Occipital lobe (tissue), 2 donors: Measurements from ENCODE around the gene PEAK1. TPM values are rescaled to one million over a fixed set of nuclear protein-coding genes. Genes with fewer than 3 reads are reported as not detected.

ENCODE experiments used
- DNase-seq: peaks from one replicate; lab custom pipeline; 2025; lab: John Stamatoyannopoulos, UW
- total RNA-seq: library from RNA; depleted of rRNA; stranded (reverse); fragments of >200 nt; gene quantifications from one replicate; pipeline ENCODE4 v1.2.3, GENCODE V29; 2014

Gene PEAK1
- total RNA-seq, 1 donor from 2014 or later: 25.4 TPM

DNA sequence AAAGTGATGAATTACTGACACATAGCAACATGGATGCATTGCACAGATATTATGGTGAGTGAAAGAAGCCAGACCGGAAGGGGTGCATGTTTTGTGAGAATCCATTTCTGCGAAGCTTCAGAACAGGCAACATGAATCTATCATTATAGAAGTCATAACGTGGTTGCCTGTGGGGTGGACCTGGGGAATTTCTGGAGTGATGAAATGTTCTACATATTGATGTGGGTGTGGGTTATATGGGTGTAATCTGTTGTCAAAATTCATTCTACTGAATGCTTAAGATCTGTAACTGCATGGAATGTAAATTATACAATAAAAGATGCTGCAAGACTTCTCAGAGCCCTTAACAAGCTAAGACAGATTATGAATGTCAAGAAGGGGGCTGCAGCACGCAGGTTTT lies 323.8 kb downstream of the PEAK1 start:
- DNase-seq: no peak

- no peak for DNase-seq
Measured at GRCh38 chr15:77094397-77095030, 325.4 kb downstream of the PEAK1 start.

GRCh38 chr15:77093436-77093835 lies 326.5 kb downstream of the PEAK1 start:
- no peak for DNase-seq

GRCh38 chr15:77091097-77091496 lies 328.8 kb downstream of the PEAK1 start:
- DNase-seq: no peak

DNA sequence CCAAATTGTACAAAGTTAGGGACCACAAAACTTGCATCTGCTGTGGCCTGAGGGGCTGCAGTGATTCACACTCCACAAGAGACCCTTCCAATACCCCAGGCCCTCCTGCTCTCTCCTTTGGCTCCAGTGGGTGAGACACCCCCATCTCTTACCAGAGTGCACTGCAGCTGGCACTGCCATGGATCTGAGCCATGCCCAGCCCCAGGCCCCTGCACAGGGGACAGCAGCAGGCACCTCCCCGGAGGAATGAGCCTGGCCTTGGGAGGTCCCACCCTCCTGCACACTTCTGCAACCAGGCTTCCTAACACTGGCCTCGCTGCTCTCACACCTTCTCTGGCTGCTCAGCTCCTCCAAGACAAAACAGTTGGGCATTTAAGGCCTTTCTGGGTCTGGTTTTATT lies 332.7 kb downstream of the PEAK1 start:
- no peak for DNase-seq

- DNase-seq: no peak
Measured at GRCh38 chr15:77085297-77085696, 334.6 kb downstream of the PEAK1 start.

- DNase-seq: no peak
Measured at GRCh38 chr15:77084436-77084835, 335.5 kb downstream of the PEAK1 start.

DNA sequence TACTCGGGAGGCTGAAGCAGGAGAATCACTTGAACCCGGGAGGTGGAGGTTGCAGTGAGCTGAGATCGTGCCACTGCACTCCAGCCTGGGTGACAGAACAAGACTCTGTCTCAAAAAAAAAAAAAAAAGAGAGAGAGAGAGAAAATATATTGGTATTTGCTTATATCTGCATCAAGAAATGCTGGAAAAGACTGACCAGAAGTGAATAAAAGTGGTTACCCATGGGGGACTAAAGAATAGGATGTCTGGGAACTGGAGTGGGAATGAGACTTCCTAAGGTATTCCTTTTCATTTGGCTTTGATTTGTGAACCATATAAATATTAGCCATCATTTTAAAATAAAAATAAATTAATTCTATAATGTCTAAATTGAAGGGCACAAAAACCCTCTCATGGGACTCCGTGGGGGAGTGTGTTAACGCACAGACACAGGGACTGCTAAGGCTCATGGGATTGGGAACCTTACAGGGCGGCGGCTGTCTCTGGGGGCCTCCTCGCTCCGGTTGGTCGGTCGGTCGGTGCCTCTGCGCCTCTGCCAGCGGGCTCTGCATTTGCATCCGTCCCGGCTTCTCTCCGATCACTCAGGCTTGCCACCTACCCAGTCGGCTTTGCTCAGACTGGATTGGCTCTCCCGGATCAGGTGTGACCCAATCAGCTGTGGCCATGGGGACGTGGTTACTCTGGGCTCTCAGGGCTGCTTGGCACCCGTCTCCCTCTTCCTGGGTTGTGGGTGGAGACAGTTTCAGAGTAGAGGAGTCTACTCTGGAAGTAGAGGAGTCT lies 336.3 kb downstream of the PEAK1 start:
- peak; percentile 89 for DNase-seq

- DNase-seq: no peak
Measured at GRCh38 chr15:77081971-77082370, 337.9 kb downstream of the PEAK1 start.

DNA sequence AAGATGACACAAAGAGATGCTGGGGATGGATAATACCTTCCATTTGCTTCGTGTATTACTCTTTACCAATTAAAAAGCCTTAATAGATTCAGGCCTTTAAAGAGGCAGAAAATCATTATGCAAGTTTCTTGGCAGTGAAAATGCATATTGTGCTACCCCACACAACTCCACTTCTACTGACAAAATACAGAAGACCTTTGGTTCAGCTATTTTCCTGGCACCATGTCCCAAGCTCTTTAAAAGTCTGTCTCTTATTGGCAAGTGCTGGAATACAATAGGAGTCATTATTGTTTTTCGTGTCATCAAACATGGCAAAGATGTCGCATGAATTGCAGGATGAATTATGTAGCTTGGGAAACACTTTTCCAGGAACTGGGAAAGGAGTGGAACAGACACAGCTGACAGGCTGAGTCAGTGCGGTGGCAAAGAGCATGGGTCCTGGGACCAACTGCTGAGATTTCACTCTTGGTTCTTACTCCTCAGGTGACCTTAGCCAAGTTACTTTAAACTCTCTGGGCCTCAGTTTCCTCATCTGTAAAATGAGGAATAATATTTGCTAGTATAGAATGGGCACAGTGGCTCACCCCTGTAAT lies 343.5 kb downstream of the PEAK1 start:
- DNase-seq: no peak

- DNase-seq: no peak
Measured at GRCh38 chr15:77075528-77075927, 344.4 kb downstream of the PEAK1 start.

GRCh38 chr15:77074350-77074749 lies 345.6 kb downstream of the PEAK1 start:
- DNase-seq: no peak

DNA sequence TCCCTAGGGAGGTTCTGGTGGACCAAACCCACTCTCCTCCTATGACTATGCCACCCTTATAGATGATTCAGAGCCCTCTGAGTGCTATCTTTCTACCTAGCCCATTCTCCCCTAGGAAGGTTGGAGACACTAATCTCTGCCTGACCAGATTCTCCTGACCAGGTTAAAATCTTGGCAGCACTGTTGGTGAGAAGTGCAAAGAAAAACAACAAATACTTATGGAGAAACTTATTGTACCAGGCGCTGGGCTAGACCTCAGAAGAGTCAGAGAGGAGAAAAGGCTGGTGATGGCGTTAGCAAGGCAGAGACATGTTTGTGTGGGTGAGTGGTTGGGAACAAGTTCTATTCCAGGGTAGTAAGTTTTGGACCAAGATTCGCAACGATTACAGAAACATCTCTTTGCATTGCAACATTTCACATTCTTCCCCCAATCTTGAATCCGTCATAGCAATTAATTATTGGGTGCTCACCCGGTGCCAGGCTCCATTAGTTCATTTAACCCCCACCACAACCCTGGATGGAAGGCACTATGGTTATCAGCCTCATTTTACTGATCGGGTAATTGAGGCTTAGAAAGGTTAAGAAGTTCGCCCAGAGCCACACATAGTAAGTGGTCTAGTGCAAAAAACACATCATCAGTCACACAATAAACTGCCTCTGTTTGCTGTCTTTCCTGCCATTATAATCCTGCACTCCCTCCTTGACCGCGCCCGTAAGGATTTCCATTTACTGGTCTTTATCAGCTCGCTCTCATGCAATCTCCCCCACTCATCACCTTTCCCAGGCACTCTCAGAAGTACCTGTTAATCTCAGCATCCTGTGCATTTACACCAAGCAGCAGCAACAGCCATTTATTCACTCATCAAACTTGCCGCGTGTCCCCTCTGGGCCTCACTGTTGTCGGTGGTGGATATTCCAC lies 348.3 kb downstream of the PEAK1 start:
- DNase-seq: no peak

- DNase-seq: peak; percentile 93
Measured at GRCh38 chr15:77070495-77071304, 349.2 kb downstream of the PEAK1 start, which contains the start of gene TSPAN3. Gene TSPAN3 (minus strand): TSS chr15:77071109. CDS start chr15:77070954, 155 bp downstream.

- DNase-seq: no peak
Measured at GRCh38 chr15:77070180-77070494, 349.8 kb downstream of the PEAK1 start.

DNA sequence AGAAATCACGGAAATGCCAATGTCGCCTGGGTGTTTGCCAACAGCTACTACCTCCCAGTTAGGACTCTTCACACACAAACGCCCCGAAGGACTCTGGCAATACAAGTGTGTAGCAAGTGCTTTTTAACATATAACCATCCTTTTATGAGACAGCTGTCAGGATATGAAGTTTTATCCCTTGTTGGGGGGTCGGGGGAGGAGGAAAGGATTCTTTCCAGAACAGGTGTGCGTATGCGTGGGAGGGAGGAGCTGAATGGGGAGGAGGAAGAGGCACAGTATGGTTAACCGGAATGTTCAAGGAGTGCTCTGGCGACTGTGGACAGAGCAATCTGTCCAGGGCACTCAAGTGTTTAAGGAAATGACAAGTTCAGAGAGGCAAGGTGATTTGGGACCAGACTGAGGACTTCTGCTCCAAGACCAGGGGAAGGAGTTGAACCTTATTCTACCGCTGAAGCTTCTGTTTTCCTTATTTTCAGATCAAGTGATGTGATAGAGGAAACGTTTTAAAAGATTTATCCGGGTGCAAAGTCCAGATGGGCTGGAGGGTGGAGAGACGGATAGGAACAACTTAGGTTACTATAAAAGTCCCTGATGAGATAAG lies 350.3 kb downstream of the PEAK1 start:
- DNase-seq: no peak

DNA sequence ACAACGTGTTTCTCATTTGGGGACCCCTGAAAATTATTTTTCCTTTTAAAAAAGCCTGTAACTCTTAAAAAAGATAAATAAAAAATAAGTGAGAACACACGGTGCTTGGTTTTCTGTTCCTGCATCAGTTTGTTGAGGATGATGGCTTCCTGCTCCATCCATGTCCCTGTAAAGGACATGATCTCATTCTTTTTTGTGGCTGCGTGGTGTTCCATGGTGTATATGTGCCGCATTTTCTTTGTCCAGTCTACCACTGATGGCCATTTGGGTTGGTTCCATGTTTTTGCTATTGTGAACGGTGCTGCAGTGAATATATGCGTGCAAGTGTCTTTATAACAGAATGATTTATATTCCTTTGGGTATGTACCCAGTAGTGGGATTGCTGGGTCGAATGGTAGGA lies 351.3 kb downstream of the PEAK1 start:
- DNase-seq: no peak

DNA sequence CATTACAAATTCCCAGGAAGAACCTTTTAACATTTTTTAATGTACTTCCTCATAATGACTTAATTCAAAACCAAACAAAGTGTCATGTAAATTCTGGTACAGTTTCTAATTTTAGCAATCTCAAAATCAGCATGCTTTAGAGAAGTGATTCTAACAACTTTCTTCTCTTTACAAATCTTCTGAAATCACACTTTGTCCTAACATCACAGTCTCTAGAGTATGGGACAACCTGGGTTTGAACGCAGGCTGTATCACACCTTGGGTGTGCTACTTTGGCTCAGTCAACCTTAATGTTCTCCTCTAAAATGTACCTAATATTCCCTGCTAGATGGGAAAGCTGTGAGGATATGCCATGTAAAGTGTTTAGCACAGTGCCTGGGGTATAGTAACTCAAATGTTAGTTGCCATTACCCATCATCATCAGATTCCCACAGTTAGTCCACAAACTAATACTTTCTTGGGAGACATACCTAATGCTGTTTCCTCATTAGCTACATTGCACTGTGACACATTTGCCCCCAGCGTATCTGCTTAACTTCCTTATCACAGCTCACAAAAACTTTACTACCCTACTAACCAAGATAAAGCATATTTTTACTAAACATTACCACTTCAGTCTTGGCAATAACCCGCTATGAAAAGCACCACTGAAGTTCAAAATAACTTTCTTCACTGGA lies 352.1 kb downstream of the PEAK1 start:
- DNase-seq: no peak

- DNase-seq: no peak
Measured at GRCh38 chr15:77066971-77067690, 352.8 kb downstream of the PEAK1 start.
